Fibroblast of skin of right quadriceps (primary cell): ENCODE results near the gene MIB1.

Experiments
- DNase-seq: peaks from one replicate; pipeline ENCODE4 v3.0.0-alpha.2; 2013

The MIB1 gene

DNA sequence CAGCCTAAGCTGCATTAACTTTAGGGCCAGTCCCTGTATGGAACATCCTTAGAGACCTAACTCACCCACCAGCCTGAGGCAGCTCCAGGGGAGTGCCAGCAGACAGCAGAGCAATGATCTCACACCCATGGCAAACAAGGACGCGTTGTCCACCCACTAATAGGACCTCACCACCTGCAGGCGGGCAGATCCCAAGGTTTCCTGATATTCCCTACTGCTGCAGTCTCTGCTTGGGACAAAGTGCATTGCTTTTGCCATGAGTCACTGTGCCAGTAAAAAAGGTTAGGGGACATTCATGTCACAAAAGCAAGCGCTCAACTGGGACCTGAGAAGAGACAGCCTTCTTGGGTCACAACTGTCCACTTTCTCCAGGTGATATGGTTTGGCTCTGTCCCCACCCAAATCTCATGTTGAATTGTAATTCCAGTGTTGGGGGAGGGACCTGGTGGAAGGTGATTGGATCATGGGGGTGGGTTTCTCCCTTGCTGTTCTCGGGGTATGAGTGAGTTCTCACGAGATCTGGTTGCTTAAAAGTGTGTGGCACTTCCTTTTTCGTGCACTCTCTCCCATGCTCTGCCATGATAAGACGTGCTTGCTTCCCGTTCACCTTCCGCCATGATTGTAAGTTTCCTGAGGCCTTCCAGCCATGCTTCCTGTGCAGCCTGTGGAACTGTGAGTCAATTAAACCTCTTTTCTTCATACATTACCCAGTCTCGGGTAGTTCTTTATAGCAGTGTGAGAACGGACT is 160.2 kb downstream of the MIB1 start:
- DNase-seq: no peak

DNA sequence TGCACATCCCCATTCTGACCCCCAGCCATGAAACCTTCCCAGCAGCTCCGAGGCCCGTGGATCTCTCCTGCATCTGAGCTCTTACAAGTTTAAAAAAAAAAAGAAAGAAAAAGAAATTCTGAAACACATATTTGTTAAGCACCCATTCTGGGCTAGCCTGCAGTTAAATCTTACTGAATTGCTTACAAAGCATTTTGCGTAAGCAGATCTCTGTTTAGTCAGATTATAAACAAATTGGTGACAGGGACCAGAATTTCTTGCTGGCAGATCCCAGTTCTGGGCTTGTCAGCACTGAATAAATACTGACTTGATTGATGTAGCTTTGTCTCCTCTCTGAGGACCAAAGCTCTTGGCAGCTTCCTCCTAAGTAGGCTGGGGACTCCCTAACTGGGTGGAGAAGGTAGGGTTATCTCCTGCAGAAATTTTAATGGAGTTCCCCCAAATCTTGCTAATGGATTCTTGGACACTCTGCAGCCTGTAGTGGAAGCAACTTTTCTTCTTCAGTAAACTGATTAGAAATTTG is 160.9 kb downstream of the MIB1 start:
- no peak for DNase-seq

DNA sequence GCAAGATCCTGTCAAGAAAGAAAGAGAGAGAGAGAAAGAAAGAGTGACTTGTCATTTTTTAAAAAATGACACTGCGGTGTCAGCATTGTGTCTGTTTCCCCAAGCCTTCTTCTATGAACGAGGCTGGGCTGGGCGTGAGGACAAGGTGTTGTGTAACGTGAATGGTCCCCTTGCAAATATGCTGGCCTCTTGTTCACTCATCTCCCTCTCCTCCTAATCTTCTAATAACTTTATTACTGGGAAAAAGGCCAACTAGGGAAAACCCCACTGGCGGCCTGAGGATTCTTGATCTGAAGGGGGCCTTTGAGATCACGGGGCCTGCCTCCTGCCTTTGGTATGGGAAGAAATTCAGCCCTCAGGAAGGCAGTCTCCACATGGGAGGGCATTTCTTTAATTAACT is 163.1 kb downstream of the MIB1 start:
- no peak for DNase-seq

DNA sequence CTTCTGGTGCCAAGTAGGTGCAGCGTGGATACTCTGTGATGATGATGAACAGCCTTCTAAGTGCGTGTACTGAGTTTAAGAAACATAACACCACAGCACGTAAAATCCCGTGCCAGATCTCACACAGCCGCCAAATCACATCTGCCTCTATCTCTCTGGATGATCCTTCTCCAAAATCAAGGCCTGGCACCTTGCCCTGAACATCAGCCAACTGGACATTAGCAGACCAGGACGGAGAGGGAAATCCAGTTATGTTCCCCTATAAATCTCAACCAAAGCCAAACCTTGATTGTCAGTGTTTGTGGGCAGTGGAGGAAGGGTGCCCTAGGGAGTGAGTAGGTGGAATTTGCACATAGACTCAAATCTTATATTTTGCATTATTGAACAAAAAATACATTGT is 164.3 kb downstream of the MIB1 start:
- DNase-seq: no peak

DNA sequence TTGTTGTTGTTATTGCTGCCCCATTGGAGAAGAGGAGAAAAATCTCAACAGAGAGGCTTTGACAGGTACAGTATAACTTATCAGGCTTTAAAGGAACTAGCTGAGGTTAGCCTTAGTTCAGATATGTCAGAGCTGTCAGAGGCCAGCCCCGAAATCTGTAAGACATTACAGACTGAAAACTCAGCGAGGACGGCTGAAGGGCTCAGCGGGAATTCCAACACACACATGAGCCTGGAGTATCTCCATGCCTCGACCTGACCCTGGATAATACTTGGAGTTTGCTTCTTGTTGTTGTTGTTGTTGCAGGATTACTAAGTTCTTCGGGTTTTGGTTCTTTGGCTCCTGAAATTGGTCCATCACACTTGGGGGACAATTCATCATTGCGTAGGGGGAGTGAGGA is 166.9 kb downstream of the MIB1 start:
- no peak for DNase-seq

DNA sequence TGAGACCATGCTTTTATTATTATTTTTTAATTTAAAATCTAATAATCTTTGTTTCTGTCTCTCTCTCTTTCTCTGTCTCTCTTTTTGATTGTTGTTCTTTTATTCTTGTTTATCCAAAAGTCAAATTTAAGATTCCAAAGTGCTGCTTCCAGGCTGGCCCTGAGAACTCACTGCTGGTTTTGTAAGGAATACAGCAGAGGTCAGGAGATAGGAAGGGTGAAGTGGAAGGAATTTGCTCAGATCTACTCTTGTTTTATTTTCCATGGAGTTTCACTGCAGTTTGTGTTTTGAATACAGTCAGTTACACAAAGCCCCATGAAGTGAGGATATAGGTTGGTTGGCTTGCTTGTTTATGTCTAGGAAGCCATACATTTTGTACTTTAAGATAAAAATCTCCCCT is 168.1 kb downstream of the MIB1 start:
- no peak for DNase-seq

- DNase-seq: no peak
Observed at GRCh38 chr18:21910906-21911305, 170.3 kb downstream of the MIB1 start.

- DNase-seq: no peak
Observed at GRCh38 chr18:21911551-21911950, 171.0 kb downstream of the MIB1 start.

GRCh38 chr18:21912339-21913239 is 172.0 kb downstream of the MIB1 start:
- no peak for DNase-seq

DNA sequence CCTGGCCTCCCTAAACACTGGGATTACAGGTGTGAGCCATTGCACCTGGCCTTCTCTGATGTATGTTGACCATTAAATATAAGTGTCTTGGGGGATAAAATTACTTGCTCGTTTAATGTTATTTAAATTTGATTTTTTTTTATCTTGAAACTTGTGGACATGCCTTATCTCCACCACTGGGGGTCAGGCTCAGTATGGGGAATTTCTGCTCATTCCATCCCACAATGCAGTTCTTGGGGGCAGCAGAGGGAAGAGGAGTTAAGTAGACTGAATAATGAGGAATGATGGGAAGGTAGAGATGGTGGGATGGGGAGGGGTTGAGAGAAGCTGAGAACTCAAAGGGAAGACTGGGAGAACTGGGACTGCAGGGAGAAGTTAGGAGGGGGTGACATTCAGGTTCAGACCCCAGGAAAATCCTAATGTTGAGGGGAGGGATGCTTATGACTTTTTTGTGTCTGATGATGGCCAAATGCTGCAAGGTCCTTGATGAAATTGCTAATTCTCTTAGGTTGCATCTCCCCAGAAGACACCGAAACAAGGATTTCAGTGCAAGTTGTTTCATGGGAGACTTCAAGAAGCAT is 174.2 kb downstream of the MIB1 start:
- DNase-seq: peak; percentile 26

GRCh38 chr18:21915546-21915945 is 175.0 kb downstream of the MIB1 start:
- DNase-seq: no peak

DNA sequence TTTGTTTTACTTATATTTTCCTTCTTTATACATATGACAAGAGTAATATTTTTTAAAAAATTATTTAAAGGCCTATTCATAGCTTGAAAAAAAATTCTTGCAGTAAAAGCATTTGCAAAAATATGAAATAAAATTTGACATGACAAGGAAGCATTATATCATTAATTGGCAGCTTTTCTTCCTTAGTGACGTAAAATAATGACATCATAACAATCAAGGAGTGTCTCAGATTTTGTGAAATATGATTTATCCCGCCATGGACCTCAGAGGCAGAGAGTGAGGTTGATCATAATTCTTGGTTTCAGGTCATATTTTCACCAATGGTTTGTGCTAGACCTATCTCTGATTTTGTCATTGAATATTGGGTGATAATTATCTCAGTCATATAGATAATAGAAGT is 176.0 kb downstream of the MIB1 start:
- no peak for DNase-seq

DNA sequence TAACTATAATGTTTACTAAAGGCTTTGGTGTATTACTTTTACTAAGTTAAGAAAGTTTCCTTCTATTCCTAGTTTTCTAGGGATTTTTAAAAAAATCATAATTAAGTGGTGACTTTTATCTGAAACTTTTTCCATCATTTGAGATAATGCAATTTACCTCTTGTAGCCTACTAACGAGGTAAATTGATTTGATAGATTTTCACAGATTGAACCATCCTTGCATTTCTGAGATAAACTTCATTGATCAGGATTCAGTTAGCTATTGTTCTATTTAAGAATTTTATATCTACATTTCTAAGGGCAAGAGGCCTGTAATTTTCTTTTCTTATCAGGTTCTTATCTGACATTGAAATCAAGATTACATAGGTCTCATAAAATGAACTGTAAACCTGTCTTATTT is 178.1 kb downstream of the MIB1 start:
- no peak for DNase-seq
